GM21529 (cell line): ENCODE results near the gene REEP5.

Experiments used
- ATAC-seq: cut with Tn5 transposase; IDR thresholded peaks from one replicate; pipeline ENCODE4 v1.9.1; 2021; ENCODE audit not compliant: unreplicated experiment

Gene REEP5

GRCh38 chr5:112848116-112848811 is 73.8 kb downstream of the REEP5 start:
- ATAC-seq = peak; percentile 99

- ATAC-seq = no peak
These were observed 74.7 kb downstream of the REEP5 start for GRCh38 chr5:112847306-112847705.

DNA sequence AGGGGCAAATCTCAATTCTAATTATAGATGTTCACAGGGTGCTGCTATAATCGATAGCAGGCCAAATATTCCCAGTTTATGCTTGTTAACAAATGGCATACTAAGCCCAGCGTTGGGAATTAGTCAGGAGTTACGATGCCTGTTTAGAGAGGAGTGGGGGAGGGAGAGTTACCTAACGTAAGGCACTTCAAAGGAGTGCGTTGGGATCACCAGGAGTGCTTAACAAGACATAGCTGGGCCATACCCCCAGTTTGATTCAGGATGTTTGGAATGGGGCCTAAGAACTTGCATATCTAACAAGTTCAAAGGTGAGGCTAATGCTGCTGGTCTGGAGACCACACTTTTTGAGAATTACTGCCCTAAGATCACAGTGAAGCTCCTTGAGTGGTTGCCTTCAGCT is 75.5 kb downstream of the REEP5 start:
- no peak for ATAC-seq

DNA sequence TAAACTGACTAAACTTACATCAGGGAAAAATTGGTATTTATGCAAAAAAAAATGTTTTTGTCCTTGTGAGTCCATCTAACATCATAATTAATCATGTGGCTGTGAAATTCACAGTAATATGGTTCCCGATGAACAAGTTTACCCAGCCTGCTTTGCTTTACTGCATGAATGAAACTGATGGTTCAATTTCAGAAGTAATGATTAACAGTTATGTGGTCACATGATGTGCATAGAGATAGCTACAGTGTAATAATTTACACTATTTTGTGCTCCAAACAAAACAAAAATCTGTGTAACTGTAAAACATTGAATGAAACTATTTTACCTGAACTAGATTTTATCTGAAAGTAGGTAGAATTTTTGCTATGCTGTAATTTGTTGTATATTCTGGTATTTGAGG is 77.5 kb downstream of the REEP5 start:
- no peak for ATAC-seq

DNA sequence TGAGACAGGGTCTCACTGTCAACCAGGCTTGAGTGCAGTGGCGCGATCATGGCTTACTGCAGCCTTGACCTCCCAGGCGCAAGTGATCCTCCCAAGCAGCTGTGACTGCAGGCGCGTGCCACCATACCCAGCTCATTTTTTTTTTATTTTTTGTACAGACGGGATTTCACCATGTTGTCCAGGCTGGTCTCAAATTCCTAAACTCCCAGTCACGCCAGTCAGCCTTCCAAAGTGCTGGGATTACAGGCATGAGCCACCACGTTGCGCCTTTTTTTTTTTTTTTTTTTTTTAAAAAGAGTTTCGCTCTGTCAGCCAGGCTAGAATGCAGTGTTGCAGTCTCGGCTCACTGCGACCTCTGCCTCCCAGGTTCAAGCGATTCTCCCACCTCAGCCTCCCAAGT is 88.1 kb downstream of the REEP5 start:
- ATAC-seq = no peak

GRCh38 chr5:112830378-112830777 is 91.6 kb downstream of the REEP5 start:
- ATAC-seq = no peak
